Activated CD4-positive, alpha-beta T cell treated with anti-CD3 and anti-CD28 coated beads for 1 hour (primary cell): ENCODE results near the gene MID1.

Source experiments
- DNase-seq: peaks from one replicate; pipeline ENCODE4 v3.0.0-alpha.2; 2020

The MID1 gene

DNA sequence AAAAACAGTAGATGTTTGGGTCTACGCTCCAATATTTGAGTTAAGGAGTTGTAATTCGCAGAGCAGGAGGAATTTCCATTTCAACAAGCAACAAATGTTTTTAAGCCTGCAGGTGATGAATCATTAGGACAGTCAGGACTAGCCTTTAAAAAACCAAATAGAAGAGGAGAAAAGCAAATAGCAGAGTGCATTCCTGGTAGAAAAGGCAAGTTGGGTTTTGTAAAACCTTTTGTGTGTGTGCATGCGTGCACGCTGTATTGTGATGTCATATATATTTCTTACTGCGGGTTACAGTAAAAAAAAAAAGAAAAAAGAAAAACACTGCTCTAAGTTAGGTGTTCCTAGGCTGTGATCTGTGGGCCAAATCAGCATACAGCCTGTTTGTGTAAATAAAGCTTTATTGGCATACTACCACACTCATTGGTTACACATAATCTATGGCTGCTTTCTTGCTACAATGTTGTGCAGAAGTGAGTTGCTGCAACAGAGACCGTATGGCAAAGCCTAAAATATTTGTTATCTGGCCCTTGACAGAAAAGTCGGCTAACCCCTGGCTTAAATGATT, 135.6 kb downstream of the MID1 start:
- no peak for DNase-seq

DNA sequence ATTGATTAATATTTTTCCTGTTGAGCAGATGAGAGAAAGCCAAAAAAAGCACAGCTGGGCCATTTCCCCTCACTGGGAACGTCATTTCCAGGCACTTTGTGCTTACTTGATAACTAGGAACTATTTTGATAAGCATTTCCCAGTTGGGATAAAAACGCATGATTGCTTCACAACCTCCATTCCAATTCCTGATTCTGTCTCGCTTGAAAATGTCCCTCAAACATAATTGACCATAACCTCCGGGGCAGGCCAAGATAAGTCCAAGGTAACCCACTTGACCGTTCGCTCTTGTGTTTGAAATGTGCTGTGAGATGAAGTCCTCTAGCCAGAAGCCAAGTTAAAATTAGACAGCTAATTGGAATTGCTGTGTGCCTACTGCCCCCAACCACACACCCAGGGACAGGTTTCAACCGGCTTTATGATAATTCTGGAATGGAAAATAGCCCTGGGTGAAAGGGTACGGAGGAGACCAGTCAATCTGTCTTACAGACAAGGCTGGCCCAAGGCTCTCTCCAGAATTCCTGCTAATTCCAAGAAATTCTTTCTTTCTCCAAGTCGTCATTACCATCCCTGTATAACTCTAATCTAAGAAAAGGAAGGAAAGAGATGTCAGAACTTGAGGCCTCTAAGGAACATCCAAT, 137.1 kb downstream of the MID1 start:
- DNase-seq, result no peak

DNA sequence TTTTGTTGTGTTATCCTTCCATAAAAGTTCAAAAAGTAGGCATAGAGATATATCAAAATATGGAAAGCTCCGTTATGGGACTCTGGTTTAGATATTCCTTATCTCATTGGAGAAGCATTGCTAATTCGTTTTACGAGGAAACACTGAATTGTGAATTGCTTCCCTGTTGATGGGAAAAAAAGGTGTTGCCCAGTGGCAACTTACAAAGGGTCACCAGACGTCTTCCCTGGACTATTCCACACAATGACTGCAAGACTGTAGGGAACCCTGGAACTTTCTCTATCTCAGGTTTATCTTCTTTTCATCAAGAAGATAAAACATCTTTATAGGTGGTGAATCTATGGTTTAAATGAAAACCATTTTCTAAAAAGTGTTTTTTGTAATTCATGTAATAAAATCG, 137.7 kb downstream of the MID1 start:
- DNase-seq, result no peak

DNA sequence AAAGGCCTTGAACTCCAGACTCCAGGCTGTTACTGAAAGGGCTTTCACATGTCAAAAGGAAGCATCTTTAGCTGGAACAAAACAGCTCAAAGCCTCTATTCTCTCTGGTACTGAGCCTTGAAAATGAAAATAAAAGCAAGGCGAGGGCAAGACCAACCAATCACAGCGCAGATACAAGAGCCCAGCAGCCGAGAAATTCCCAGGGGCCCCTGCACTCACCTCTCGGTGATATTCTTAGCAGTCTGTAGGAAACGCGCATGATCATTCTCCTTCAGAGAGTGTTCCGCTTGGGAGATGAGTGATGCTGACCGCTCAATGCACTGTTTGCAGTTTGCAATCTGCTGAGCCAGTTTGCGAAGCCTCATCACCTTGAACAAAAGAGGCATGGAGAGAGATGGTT, 138.1 kb downstream of the MID1 start:
- no peak for DNase-seq

DNA sequence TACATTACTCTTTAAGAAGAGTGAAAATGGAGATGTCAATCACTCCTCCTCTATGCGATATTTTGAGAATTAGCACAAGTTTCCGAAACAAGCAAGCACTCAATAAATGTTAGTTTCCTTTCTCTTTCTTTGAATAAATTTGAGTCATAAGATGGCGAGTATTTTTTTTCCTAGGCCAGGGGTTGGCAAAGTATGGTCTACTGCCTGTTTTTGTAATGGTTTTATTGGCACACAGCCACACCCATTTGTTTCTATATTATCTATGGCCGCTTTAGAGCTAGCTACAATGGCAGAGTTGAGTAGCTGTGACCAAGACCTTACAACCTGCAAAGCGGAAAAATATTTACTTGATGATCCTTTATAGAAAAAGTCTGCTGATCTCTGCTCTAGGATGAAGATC, 139.5 kb downstream of the MID1 start:
- no peak for DNase-seq

DNA sequence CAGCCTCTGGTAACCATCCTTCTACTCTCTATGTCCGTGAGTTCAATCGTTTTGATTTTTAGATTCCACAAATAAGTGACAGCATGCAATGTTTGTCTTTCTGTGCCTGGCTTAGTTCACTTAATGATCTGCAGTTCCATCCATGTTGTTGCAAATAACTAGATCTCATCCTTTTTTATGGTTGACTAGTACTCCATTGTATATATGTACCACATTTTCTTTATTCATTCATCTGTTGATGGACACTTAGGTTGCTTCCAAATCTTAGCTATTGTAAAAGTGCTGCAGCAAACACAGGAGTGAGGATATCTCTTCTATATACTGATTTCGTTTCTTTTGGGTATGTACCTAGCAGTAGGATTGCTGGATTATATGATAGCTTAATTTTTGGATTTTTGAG, 140.9 kb downstream of the MID1 start:
- DNase-seq, result no peak

DNA sequence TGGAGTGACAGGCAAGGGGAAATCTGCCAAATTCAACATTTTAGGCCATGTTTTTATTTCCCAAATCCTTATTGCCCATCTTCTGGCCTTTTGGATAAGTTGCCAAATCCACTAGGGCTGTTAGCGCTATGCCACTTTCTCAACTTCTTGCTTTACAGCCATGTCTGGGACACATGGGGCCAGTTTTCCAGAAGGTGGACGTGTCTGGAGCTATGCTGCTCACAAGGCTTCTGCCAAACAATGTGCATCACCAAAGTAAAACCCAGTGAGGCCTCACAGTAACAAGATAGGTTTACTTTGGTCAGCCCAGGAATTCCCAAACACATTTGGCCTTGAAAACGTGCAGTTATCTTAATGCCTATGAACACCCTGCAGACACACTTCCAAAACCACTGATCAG, 142.9 kb downstream of the MID1 start:
- no peak for DNase-seq

DNA sequence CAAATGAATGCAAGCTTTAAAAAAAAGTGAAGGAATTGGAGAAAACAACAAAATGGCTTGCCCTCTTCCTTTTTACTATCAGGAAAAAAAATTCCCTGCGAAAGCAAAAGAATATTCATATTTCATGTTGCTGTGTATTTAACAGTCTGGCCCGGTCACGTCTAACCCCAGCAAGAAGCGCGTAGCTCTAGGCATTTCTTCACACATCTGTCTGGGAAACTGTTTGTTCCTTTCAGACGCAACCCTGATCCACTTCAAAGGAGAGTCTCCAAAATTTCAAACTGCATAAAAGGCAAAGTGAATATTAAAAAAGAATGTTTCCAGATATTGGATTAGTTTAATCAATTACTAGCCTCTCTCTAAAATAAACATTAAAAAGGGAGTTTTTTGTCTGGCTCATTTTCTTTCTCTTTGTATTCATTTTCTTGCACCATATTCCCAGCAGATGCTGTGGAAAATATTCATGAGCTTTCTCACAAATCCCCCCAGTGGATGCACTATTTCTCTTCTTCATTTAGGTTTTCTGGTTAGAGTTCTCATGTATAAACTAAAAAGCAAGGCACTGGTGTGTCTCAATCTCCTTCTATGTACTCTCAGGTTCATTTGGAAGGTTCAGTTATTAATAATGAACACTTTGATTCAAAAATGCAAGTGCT, 145.3 kb downstream of the MID1 start:
- DNase-seq, result no peak

DNA sequence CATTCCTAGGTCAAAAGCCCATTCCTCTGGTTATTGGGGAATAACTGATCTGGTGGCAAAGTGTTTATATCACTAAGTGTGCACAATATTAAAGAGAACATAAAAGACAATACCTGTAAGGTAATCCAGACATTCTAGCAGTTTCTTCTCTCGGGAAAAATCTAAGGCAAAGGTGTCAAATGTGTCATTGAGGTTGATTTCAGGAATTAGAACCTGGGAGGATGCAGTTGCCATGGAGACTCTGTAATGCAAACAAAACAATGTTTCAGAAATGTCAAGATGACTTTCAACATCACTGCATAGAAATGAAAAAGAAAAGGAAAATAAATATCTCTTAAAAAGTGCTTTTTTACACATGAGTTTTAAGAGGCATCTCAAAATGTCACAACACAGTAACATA, 145.9 kb downstream of the MID1 start:
- no peak for DNase-seq

DNA sequence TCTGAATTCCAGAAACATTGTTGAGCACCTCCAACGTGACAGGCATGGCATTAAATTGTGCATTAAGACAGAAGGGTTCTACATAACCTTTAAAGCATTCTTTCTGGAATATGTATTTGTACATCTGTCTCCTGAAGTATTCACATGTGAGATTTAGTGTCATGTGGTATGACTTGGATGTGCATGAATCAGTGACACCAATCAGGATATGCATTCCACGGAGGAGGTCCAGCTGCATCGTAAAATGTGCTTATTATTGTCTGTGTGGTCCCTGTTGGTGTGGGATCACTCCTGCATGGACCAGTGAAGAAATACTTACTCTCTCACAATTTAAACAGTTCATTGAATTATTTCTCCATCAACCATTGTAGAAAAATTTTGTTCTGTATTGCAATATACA, 149.0 kb downstream of the MID1 start:
- DNase-seq, result no peak

DNA sequence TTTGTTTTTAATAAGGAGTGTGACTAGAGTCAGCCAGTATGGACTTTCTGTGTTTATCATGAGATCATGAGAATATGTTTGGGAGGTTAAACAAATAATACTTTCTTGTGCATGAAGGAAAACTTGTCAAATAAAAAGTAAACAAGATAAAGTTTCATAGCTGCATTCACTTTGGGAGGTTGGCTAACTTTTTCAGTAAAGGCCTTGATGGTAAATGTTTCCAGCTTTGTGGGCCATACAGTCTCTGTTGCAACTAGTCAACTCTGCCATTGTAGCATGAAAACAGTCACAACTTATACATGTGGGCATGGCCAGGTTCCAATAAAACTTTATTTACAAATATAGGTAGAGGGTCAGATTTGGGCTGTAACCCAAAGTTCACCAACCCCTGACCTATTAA, 150.4 kb downstream of the MID1 start:
- DNase-seq, result no peak

DNA sequence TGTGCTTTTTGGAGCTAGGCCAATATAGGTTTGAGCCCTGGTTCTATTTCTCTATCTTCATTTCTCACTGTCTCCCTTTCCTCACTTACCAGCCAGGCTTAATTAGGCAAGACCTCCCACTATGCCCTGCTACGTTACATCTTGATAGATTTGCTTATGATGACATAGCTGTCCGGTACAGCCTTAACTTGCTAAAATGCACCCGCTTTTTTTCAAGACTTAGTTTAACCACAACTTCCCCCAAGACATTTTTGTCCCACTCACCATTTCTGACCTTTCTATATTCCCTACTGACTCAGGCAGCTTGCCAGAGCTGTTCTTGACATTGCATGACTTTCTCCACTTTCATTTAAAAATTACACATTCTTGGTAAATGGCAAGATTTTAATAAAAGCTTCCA, 152.6 kb downstream of the MID1 start:
- DNase-seq, result no peak

DNA sequence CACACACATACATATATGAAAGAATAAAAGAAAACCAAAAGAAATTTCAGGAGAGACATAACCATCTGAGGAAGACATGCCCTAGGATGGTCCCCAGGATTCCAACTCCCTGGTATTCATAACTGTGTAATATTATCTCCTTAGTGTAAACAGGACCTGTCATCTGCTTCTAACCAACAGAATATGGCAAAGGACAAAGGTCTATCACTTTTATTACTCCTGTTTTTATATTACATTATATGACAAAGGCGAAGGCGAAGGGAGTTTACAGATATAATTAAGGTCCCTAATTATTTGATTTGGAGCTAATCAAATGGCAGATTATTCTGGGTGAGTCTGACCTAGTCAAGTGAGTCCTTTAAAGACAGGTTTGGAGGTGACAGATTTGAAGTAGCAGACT, 155.1 kb downstream of the MID1 start:
- DNase-seq, result no peak

DNA sequence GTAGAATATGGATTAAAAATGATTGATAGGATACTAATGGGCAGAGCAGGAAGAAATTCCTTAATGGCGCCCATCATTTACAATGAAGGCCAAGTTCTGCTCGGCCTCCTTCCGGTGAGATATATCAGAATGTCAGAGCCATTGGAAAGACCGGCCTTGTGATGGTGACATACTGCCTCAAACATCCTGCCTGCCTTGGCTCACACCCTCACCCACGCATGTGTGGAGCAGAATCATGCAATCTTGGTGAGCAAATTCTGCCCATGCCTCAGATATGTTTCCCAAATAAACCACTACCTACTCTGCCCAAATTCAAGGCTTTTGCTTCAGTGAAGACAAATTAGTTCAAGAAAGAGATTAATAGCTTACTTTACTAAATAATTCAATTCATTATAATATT, 163.3 kb downstream of the MID1 start:
- no peak for DNase-seq

DNA sequence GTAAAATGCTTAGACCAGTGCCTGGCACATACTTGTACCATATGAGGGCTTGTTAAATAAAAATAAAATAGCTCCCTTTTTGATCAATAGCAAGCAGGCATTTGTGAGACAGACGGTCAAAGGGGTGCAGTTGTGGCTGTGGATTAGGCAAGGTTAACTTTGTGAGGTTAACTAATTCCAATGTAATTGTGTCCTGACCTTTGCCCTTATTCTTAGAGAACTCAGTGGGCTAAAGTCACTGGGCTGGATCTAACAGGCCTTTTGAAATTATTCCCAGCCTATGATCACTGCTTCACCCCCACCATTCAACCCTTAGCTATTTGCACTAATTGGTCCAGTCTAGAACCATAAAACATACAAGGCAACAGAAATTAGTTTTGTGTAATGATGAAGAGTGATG, 166.4 kb downstream of the MID1 start:
- no peak for DNase-seq

DNA sequence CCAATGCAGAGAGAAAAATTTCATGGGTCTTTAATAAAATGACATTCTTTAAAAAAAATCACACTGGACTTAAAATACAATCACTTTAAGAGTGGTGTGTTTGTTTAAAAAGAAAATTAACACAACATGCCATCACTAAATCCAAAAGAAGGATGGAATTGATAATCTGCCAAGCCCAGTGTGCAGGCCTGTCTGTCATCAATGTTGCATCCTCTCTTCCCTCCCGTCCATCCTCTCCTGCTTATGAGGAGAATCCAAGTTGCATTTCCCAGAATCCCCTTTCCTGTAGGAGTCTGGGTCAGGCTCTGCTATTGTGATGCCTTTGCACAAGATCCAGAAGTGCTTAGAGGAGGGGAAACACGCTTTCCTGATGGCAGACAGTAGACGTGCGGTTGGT, 169.4 kb downstream of the MID1 start:
- no peak for DNase-seq

DNA sequence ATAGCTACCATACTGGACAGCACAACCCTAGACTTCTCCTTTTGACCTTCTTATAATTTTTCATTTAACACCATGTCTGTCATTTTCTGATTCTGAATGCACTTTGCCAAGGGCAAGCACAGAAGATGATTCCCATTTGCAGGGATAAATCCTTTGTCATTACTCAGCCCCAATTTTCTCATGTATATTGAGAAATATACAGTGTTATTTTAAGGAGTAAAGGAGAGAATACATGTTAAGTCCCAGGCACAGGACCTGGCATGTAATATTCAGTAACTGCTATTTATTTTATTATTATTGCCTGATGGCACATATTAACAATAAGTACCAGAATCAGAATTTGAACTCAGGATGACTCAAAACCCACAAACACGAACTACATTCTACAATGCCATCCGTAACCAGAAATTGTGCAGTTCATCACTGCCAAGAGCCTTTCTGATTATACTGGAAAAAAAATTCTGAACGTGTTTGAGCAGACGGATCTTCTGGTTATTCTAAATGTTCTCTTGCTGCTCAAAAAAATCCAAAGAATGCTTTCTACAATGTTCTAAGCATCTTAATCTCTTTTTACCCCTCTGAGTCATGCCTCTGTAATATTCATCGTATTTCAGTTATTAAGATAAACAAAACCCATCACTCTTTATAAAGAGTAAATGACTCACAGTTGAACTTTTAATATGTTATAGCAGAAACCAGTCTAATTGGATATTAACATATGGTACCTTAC, 170.0 kb downstream of the MID1 start:
- no peak for DNase-seq

DNA sequence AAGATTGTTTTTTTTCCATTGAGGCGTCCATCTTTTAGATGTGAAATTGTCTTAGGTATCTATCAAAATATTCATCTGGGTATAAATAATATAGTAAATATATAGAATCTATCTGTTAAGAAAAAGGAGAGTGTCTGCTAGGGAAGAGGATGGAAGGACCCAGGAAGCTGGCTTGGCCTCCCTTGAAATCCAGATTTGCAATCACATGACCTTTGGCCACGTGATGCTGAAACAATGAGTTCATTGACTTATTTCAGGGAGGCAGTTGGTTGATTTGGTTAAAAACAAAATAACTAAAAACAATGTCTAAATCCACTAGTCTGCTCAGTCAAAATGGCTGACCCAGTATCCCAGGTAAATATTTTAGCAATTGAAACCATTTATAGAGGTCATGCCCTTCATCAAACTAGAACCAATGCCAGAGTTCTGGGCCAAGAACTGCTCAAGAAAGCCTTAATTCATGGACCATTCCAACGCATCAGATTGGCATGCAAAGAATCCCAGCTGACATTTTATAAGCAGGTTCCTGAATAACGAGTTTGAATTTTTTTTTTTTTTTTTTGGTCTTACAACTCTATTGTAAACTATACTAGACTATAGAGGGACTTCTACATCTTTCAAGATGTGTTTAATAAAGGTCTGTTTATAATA, 172.7 kb downstream of the MID1 start:
- no peak for DNase-seq

DNA sequence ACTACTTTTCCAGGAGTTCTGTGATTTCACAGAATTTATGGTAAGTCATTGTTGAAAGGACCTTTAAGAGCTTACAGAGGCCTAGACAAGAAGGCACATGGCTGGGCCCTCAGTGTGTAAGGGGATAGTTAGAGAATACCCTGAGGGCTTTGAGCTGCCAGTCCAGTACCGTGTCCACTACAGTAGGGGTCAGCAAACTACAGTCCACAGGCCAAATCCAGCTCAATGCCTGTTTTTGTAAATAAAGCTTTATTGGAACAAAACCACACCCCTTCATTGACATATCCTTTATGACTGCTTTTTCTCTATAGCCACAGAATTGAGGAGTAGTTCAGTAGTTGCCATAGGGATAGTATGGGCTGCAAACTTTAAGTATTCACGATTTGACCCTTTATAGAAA, 176.2 kb downstream of the MID1 start:
- DNase-seq, result no peak

DNA sequence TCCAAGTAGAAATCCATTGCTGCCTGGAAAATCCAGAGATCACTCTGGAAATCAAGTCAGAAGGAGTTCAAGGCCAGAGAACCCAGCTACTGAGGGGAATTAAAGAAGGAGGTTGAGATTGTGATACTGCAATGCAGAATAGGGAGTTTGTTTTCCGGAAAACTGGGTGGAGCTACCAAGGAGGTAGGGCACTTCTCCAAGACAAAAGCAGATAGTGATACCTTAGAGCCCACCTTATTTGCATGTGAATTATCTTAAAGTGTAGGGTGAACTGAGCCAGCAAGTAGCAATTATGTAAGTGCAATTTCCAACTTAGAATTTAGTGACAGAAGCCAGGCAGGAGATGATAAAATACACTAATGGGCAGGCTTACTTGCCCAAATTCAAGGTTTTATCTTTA, 178.9 kb downstream of the MID1 start:
- no peak for DNase-seq

DNA sequence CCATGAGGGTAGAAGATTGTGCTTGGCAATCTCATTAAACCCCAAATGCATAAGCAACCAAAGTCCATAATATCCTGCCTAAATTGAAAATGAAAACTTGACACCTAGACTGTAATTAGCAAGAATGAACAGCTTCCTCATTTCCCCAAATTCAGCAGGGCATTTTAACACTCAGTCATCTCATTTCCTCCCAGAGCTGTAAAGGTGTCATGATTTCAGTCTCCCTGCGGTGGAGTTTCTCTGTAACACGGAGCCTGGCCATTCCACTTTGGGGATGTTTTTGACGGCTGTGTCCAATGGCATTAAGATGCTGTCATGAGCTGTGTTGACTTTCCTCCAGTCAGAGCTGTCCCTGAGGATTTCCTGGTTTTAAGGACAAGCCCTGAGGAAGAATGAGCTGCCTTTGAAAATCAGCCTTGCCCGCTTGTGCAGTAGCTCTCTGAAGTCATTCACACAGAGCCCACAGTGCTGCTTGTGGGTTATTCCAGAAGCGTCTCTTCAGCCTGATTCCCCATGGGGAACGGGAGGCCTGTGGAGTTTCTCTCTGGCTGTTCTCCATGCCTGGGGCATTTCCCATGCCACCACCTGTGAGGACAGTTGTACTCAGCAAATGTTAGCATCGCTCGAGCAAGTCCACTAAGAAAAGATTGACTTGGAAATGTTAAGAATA, 187.0 kb downstream of the MID1 start:
- no peak for DNase-seq

DNA sequence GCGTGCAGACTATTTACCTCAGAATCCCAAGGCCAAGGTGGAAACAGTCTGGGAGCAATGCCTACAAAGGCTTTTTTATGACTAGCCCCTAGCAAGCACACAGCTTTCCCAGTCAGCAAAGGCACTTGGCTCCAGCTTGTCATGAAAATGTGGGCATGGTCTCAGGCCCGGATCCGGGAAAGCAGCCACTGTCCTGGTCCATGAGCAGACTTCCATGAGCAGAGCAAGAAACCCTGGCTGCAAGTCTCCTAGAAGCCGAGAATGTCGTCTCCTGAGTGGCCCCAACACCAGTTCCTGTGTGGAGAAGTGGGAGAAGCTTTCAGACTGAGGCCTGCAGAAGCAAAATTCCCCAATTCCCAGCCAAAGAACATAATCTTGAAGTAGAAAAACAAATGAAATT, 190.5 kb downstream of the MID1 start:
- no peak for DNase-seq

DNA sequence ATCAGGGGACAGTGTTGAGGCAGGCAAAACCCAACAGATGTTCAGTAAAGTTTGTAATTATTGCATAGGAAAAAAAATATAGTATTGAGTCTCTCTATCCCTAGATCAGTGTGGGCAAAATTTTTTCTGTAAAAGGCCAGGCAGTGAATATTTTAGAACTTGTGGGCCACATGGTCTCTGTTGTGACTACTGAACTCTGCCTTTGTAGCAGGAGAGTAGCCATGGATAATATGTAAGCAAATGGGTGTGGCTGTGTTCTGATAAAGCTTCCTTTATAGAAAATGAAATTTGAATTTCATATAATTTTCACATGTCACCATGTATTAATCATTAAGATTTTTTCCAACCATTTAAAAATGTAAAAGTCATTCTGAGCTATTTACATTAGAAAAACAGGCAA, 193.1 kb downstream of the MID1 start:
- no peak for DNase-seq
